Measurements from ENCODE around the gene NANOS2.
"Not testable (repeated sequence)": the region's sequence is repeated elsewhere in the genome, so short reads cannot be mapped to it uniquely, and the experiment has no call there.

Gene NANOS2

GRCh38 chr19:45895983-45896599 is 18.5 kb downstream of the NANOS2 start:
- not testable (repeated sequence) for DNase-seq (ENCODE audit: low read depth in 2 of 2)

GRCh38 chr19:45895519-45895972 is 19.0 kb downstream of the NANOS2 start:
- no peak for DNase-seq (ENCODE audit: low read depth in 2 of 2)

GRCh38 chr19:45890877-45891276 is 23.7 kb downstream of the NANOS2 start:
- DNase-seq (ENCODE audit: low read depth in 2 of 2): no peak

- no peak for DNase-seq (ENCODE audit: low read depth in 2 of 2)
Observed at GRCh38 chr19:45889210-45889885, 25.2 kb downstream of the NANOS2 start.

- no peak for DNase-seq (ENCODE audit: low read depth in 2 of 2)
Observed at GRCh38 chr19:45887200-45887710, 27.3 kb downstream of the NANOS2 start.

GRCh38 chr19:45886427-45887199 is 28.0 kb downstream of the NANOS2 start:
- DNase-seq (ENCODE audit: low read depth in 2 of 2): peak; percentile 82 to 83

- peak; percentile 81 to 82 for DNase-seq (ENCODE audit: low read depth in 2 of 2)
Observed at GRCh38 chr19:45885556-45886426, 28.8 kb downstream of the NANOS2 start, which contains the start of gene IRF2BP1. TSS of gene IRF2BP1 (minus strand) at chr19:45886141. CDS start at chr19:45885774, 367 bp downstream.

- no peak for DNase-seq (ENCODE audit: low read depth in 2 of 2)
Observed at GRCh38 chr19:45884682-45885555, 29.7 kb downstream of the NANOS2 start.

- DNase-seq (ENCODE audit: low read depth in 2 of 2): no peak
Observed at GRCh38 chr19:45883881-45884681, 30.5 kb downstream of the NANOS2 start.

GRCh38 chr19:45883586-45883880 is 31.0 kb downstream of the NANOS2 start:
- no peak for DNase-seq (ENCODE audit: low read depth in 2 of 2)

- DNase-seq (ENCODE audit: low read depth in 2 of 2): peak; percentile 59 to 70
Observed at GRCh38 chr19:45882652-45883585, 31.7 kb downstream of the NANOS2 start.

- DNase-seq (ENCODE audit: low read depth in 2 of 2): no peak
Observed at GRCh38 chr19:45881909-45882528, 32.6 kb downstream of the NANOS2 start.

- DNase-seq (ENCODE audit: low read depth in 2 of 2): no peak
Observed at GRCh38 chr19:45881082-45881908, 33.3 kb downstream of the NANOS2 start.

GRCh38 chr19:45879971-45880370 is 34.6 kb downstream of the NANOS2 start:
- no peak for DNase-seq (ENCODE audit: low read depth in 2 of 2)

GRCh38 chr19:45879055-45879454 is 35.5 kb downstream of the NANOS2 start:
- DNase-seq (ENCODE audit: low read depth in 2 of 2): no peak

GRCh38 chr19:45878043-45878794 is 36.4 kb downstream of the NANOS2 start:
- no peak for DNase-seq (ENCODE audit: low read depth in 2 of 2)
